ENCODE data around the gene MEIS1. TPM values are rescaled to one million over a fixed set of nuclear protein-coding genes. Genes with fewer than 3 reads are reported as not detected.

The MEIS1 gene
- total RNA-seq, 1 experiment from 2014 or later: 0.66 TPM

DNA sequence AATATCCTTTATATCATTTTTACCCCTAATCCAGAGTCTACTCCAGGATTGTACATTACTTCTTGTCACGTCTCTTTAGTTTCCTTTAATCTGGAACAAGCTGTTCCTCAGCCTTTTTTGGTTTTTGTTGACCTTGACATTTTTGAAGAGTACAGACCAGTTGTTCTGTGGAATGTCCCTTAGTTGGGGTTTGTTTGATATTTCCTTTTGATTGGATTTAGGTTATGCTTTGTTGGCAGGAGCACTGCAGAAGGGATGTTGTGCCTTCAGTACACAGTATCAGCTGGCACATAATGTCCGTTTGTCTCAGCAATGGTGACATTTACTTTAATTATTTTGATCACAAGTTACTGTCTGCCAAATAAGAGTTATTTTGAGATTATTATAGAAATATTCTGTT, 160.6 kb downstream of the MEIS1 start:
- no peak for DNase-seq
- H3K27ac ChIP-seq (ENCODE audit: insufficient read length, low read depth, low read length): no peak overlapping the region
- H3K4me3 Mint-ChIP-seq: no peak overlapping the region
- H3K9me3 ChIP-seq (ENCODE audit: control insufficient read depth, low read depth, low read length): no peaks in the 10 kb centered on the region
- no peak overlapping the region for H2AFZ ChIP-seq (ENCODE audit: low read length)
- no peak overlapping the region for H2AK5ac ChIP-seq (ENCODE audit: insufficient read length, low read length)
- H3K27me3 Mint-ChIP-seq (ENCODE audit: low read depth): peaks cover 9% of the 10 kb centered on the region
- no peak overlapping the region for H4K8ac ChIP-seq (replicated peaks; ENCODE audit: insufficient read length, low read depth, low read length)
- H3K4me1 Mint-ChIP-seq: peaks cover 20 to 21% of the 10 kb centered on the region in 2 experiments
- peaks cover 0 to 11% (median 1%) of the 10 kb centered on the region in 3 experiments; a peak in 4 of 7 replicates for H3K36me3 Mint-ChIP-seq (ENCODE audit: insufficient read depth in 1 of 3, low read depth in 3 of 3)
- no peak overlapping the region for H3K4ac ChIP-seq (ENCODE audit: low read depth, low read length)
- H2BK120ac ChIP-seq (ENCODE audit: low read depth, low read length, poor library complexity, severe bottlenecking): no peak overlapping the region
- no peaks in the 10 kb centered on the region for H3K23me2 ChIP-seq (ENCODE audit: insufficient read length, low read depth, low read length, poor library complexity, severe bottlenecking)
- no CpG with 5 or more reads among the region's 2 CpGs for WGBS (ENCODE audit: extremely low coverage, insufficient read length, low lambda C conversion rate)
- H2BK20ac ChIP-seq (ENCODE audit: low read depth, low read length, poor library complexity, severe bottlenecking): no peak overlapping the region
- no peak overlapping the region for H2BK12ac ChIP-seq (ENCODE audit: insufficient read length, low read depth, low read length)
- no peak overlapping the region for H2BK5ac ChIP-seq (ENCODE audit: insufficient read length, low read length)
- no peaks in the 10 kb centered on the region for H3K79me2 ChIP-seq (ENCODE audit: insufficient read depth, low read length)
- H3K23ac ChIP-seq (ENCODE audit: insufficient read length, low read depth, low read length): no peak overlapping the region
- no peak overlapping the region for H3K14ac ChIP-seq (ENCODE audit: insufficient read depth, low read length)
- no peaks in the 10 kb centered on the region for H3K27me3 ChIP-seq (ENCODE audit: insufficient read depth, low read length)
- H3K4me1 ChIP-seq (ENCODE audit: insufficient read depth, low read length): peaks cover 2% of the 10 kb centered on the region
- H3K4me2 ChIP-seq (ENCODE audit: insufficient read depth, insufficient read length, low read length): no peak overlapping the region
- TF ChIP-seq CTCF (conservative IDR thresholded peaks at IDR 0.05): no peak
- no peak overlapping the region for H2BK15ac ChIP-seq (ENCODE audit: low read depth, low read length)
- no peak overlapping the region for H3K9ac ChIP-seq (ENCODE audit: extremely low read depth, insufficient read length, low read length)
- H3K27ac Mint-ChIP-seq: no peak overlapping the region
- H4K5ac ChIP-seq (ENCODE audit: insufficient read length, low read depth, low read length): no peak overlapping the region
- H3T11ph ChIP-seq (ENCODE audit: low read length): no peak overlapping the region
- H4K20me1 ChIP-seq (ENCODE audit: control insufficient read depth, insufficient read depth, insufficient read length): no peaks in the 10 kb centered on the region
- H4K91ac ChIP-seq (ENCODE audit: insufficient read length, low read depth, low read length): no peak overlapping the region
- H3K18ac ChIP-seq (ENCODE audit: insufficient read length, low read depth, low read length): no peak overlapping the region
- H3K9me3 Mint-ChIP-seq: peaks cover 9 to 21% of the 10 kb centered on the region in 2 experiments
- H3K56ac ChIP-seq (ENCODE audit: insufficient read length, low read depth, low read length): no peak overlapping the region
- no peaks in the 10 kb centered on the region for H3K79me1 ChIP-seq (ENCODE audit: insufficient read depth, low read depth, low read length, poor library complexity, severe bottlenecking)

All from H9 (cell line).